ENCODE data around the gene ZBTB42. TPM values are rescaled to one million over a fixed set of nuclear protein-coding genes. Genes with fewer than 3 reads are reported as not detected.

The ZBTB42 gene
- total RNA-seq, 1 donor from 2014 or later, result 5.9 TPM

- DNase-seq (ENCODE audit: low spot score), result no peak
These were observed 6.3 kb upstream of the ZBTB42 start for GRCh38 chr14:104794631-104794992.

- no peak for DNase-seq (ENCODE audit: low spot score)
These were observed 5.7 kb upstream of the ZBTB42 start, which contains the start of gene AKT1 for GRCh38 chr14:104794993-104795780. TSS of gene AKT1 (minus strand) at chr14:104795748. CDS start at chr14:104792643, 3,105 bp downstream.

GRCh38 chr14:104795781-104796686 is 4.9 kb upstream of the ZBTB42 start:
- DNase-seq (ENCODE audit: low spot score), result no peak

- no peak for DNase-seq (ENCODE audit: low spot score)
These were observed 4.2 kb upstream of the ZBTB42 start for GRCh38 chr14:104796687-104797081.

- no peak for DNase-seq (ENCODE audit: low spot score)
These were observed 3.5 kb upstream of the ZBTB42 start for GRCh38 chr14:104797115-104798044.

GRCh38 chr14:104798300-104799243 is 2.3 kb upstream of the ZBTB42 start:
- no peak for DNase-seq (ENCODE audit: low spot score)

GRCh38 chr14:104799244-104800014 is 1.5 kb upstream of the ZBTB42 start:
- no peak for DNase-seq (ENCODE audit: low spot score)

GRCh38 chr14:104800015-104800770 is 708 bp upstream of the ZBTB42 start:
- DNase-seq (ENCODE audit: low spot score), result peak; percentile 95

- DNase-seq (ENCODE audit: low spot score), result no peak
These were observed 856 bp downstream of the ZBTB42 start for GRCh38 chr14:104801520-104802393.

- DNase-seq (ENCODE audit: low spot score), result no peak
These were observed 1.7 kb downstream of the ZBTB42 start for GRCh38 chr14:104802394-104803184.

- no peak for DNase-seq (ENCODE audit: low spot score)
These were observed 2.5 kb downstream of the ZBTB42 start for GRCh38 chr14:104803280-104803911.

GRCh38 chr14:104803912-104804410 is 3.1 kb downstream of the ZBTB42 start:
- DNase-seq (ENCODE audit: low spot score), result no peak

- no peak for DNase-seq (ENCODE audit: low spot score)
These were observed 3.8 kb downstream of the ZBTB42 start for GRCh38 chr14:104804481-104805325.

GRCh38 chr14:104805326-104805678 is 4.4 kb downstream of the ZBTB42 start:
- no peak for DNase-seq (ENCODE audit: low spot score)
